PFSK-1 (cell line): ENCODE results near the gene INPP5D.

ENCODE experiments used
- FOXP2 ChIP-seq: optimal IDR thresholded peaks from 2 replicates; pipeline ENCODE3; 2011; ENCODE audit warnings: borderline replicate concordance, control low read depth, inconsistent platforms; ENCODE audit not compliant: insufficient read depth; ENCODE audit errors: extremely low read length, extremely low read depth
- POLR2AphosphoS5 ChIP-seq: IDR thresholded peaks from 2 replicates; pipeline ENCODE4 v1.6.1; 2012; ENCODE audit warnings: low read depth, mild to moderate bottlenecking, control low read depth, low read length, moderate library complexity
- REST ChIP-seq, 2 experiments: IDR thresholded peaks; 2 replicates each; pipeline versions ENCODE4 v1.6.1 to v1.8.0; 2011 to 2012; ENCODE audit warnings: low read depth in 2 of 2, low read length in 2 of 2, control low read depth in 1 of 2, inconsistent platforms in 1 of 2, mild to moderate bottlenecking in 1 of 2, moderate library complexity in 1 of 2; ENCODE audit not compliant: insufficient read depth in 1 of 2
- SIN3A ChIP-seq: IDR thresholded peaks from 2 replicates; pipeline ENCODE4 v1.6.1; 2012; ENCODE audit warnings: mild to moderate bottlenecking, low read length, moderate library complexity, borderline replicate concordance; ENCODE audit not compliant: insufficient read depth
- TAF1 ChIP-seq: IDR thresholded peaks from 2 replicates; pipeline ENCODE4 v1.6.1; 2012; ENCODE audit warnings: low read length, control low read depth, borderline replicate concordance; ENCODE audit not compliant: insufficient read depth

INPP5D gene

GRCh38 chr2:233107831-233108300 is 47.7 kb downstream of the INPP5D start:
- no peak for TF ChIP-seq REST (IDR thresholded peaks at IDR 0.05; ENCODE audit: insufficient read depth in 1 of 2, low read depth in 2 of 2, low read length in 2 of 2)
- no peak for TF ChIP-seq SIN3A
- TF ChIP-seq POLR2AphosphoS5, result no peak
- no peak for TF ChIP-seq FOXP2
- no peak for TF ChIP-seq TAF1

GRCh38 chr2:233108611-233109490 is 48.7 kb downstream of the INPP5D start:
- TF ChIP-seq TAF1 (no peak), REST (IDR thresholded peaks at IDR 0.05; ENCODE audit: insufficient read depth in 1 of 2, low read depth in 2 of 2, low read length in 2 of 2) (no peak), SIN3A (no peak)

- TF ChIP-seq REST (IDR thresholded peaks at IDR 0.05; ENCODE audit: insufficient read depth in 1 of 2, low read depth in 2 of 2, low read length in 2 of 2) (no peak), TAF1 (no peak), POLR2AphosphoS5 (no peak), FOXP2 (no peak), SIN3A (no peak)
Measured at GRCh38 chr2:233111427-233111826, 51.3 kb downstream of the INPP5D start.

GRCh38 chr2:233112329-233112728 is 52.2 kb downstream of the INPP5D start:
- no peak for TF ChIP-seq TAF1
- TF ChIP-seq SIN3A, result no peak
- no peak for TF ChIP-seq FOXP2
- no peak for TF ChIP-seq POLR2AphosphoS5
- no peak for TF ChIP-seq REST (IDR thresholded peaks at IDR 0.05; ENCODE audit: insufficient read depth in 1 of 2, low read depth in 2 of 2, low read length in 2 of 2)
